ENCODE data around the gene CDHR3.

DNA sequence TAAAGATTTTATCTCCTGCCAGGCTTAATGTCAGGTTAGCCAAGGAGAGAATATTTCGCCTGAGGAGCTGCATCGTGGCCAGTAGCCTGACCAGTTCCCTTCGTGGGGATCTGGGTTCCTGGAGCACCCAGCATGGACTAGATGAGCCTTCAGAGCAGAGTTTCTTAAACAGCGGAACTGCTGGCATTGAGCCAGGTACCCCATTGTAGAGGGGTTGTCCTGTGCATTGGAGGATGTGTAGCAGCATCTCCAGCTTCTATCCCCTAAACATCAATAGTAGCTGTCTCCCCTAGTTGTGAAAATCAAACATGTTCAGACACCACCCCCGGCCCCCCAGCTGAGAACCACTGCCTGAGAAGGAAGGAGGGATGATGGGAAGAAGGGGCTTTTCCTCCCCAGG, 36.2 kb downstream of the CDHR3 start:
- no peak for TF ChIP-seq POLR2A (IDR thresholded peaks at IDR 0.05; ENCODE audit: low read length)
- TF ChIP-seq, protein P1, sequence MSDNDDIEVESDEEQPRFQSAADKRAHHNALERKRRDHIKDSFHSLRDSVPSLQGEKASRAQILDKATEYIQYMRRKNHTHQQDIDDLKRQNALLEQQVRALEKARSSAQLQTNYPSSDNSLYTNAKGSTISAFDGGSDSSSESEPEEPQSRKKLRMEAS (IDR thresholded peaks at IDR 0.05) = no peak
- no peak for TF ChIP-seq KDM5A (IDR thresholded peaks at IDR 0.05)
- TF ChIP-seq, protein P2, sequence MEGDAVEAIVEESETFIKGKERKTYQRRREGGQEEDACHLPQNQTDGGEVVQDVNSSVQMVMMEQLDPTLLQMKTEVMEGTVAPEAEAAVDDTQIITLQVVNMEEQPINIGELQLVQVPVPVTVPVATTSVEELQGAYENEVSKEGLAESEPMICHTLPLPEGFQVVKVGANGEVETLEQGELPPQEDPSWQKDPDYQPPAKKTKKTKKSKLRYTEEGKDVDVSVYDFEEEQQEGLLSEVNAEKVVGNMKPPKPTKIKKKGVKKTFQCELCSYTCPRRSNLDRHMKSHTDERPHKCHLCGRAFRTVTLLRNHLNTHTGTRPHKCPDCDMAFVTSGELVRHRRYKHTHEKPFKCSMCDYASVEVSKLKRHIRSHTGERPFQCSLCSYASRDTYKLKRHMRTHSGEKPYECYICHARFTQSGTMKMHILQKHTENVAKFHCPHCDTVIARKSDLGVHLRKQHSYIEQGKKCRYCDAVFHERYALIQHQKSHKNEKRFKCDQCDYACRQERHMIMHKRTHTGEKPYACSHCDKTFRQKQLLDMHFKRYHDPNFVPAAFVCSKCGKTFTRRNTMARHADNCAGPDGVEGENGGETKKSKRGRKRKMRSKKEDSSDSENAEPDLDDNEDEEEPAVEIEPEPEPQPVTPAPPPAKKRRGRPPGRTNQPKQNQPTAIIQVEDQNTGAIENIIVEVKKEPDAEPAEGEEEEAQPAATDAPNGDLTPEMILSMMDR (IDR thresholded peaks at IDR 0.05) = no peak
- no peak for TF ChIP-seq MAZ (IDR thresholded peaks at IDR 0.05; ENCODE audit: borderline replicate concordance, low read depth, low read length)
